Suprapubic skin (tissue), 4 donors: ENCODE data around the gene RB1. TPM values are rescaled to one million over a fixed set of nuclear protein-coding genes. Genes with fewer than 3 reads are reported as not detected.

ENCODE experiments used
- DNase-seq, 2 donors: peaks; one replicate each; pipeline ENCODE4 v3.0.0-alpha.2; 2019; ENCODE audit warnings: low spot score in 2 of 2
- H3K27ac ChIP-seq: fragments of 200-600 bp; sonication (generic); one replicate; pipeline ENCODE4 v1.5.1; 2019
- H3K27me3 ChIP-seq: fragments of 200-600 bp; sonication (generic); one replicate; pipeline ENCODE4 v1.5.1; 2019
- H3K36me3 ChIP-seq: fragments of 200-600 bp; sonication (generic); one replicate; pipeline ENCODE4 v1.5.1; 2019
- H3K4me1 ChIP-seq: fragments of 200-600 bp; sonication (generic); one replicate; pipeline ENCODE4 v1.5.1; 2019
- H3K4me3 ChIP-seq: fragments of 200-600 bp; sonication (generic); one replicate; pipeline ENCODE4 v1.5.1; 2019; ENCODE audit warnings: mild to moderate bottlenecking
- H3K9me3 ChIP-seq: fragments of 200-600 bp; sonication (generic); one replicate; pipeline ENCODE4 v1.5.1; 2019
- EP300 ChIP-seq: sonication (generic); formaldehyde crosslinking; IDR thresholded peaks from one replicate; pipeline ENCODE4 v1.6.1; 2017; ENCODE audit warnings: antibody characterized with exemption
- POLR2A ChIP-seq, 2 donors: fragments of 450-650 bp; IDR thresholded peaks; one replicate each; pipeline ENCODE4 v1.6.1; 2017; ENCODE audit warnings: antibody characterized with exemption in 2 of 2, mild to moderate bottlenecking in 2 of 2, moderate library complexity in 2 of 2
- POLR2AphosphoS5 ChIP-seq, 3 donors: sonication (generic); formaldehyde crosslinking; IDR thresholded peaks; one replicate each; pipeline ENCODE4 v1.6.1; 2017; ENCODE audit warnings: antibody characterized with exemption in 3 of 3
- WGBS: methylation state at CpG from one replicate; pipeline ENCODE4 v1.1.5; 2018; 5-methylcytosine and 5-hydroxymethylcytosine counted together
- total RNA-seq, 4 donors: library from RNA; depleted of rRNA; stranded (reverse); fragments of >200 nt; gene quantifications; one replicate each; pipeline ENCODE4 v1.1.0, GENCODE V29; 2016
- TF ChIP-seq, protein P1 (sequence below), 2 donors: fragments of 200-600 bp in 1 of 2; fragments of 450-650 bp in 1 of 2; sonication (generic) in 1 of 2; IDR thresholded peaks; one replicate each; pipeline ENCODE4 v1.5.1; 2016 to 2019; ENCODE audit warnings: antibody characterized with exemption in 2 of 2, mild to moderate bottlenecking in 1 of 2, moderate library complexity in 1 of 2

RB1 gene
- total RNA-seq, 4 donors from 2014 or later = 18.0 to 31.5 (median 20.7) TPM

DNA sequence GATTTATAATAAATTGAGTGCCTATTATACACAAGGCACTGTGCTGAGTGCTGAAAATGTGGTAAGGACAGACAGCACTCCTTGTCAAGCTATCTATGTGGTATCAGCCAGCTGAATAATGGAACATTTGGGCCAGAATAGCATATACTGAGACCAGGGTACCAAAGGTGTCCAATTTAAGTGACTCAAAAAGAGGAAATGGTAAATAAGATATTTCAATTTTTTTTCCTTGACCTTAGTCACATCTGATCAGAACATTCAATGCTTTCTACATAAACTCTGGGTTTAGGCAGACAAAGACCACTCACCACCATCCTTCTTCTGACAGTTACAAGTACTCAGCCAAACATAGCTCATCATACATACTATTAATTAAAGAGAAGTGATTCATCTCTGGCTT, 186.1 kb downstream of the RB1 start:
- Histone ChIP-seq H3K36me3 (no peaks in the 10 kb centered on the region), H3K4me1 (peaks cover 39% of the 10 kb centered on the region), H3K27me3 (no peaks in the 10 kb centered on the region), H3K4me3 (no peak overlapping the region), H3K27ac (no peak overlapping the region), H3K9me3 (no peaks in the 10 kb centered on the region)
- TF ChIP-seq POLR2AphosphoS5 (IDR thresholded peaks at IDR 0.05) (no peak), EP300 (no peak), POLR2A (IDR thresholded peaks at IDR 0.05) (no peak)
- TF ChIP-seq, protein P1, sequence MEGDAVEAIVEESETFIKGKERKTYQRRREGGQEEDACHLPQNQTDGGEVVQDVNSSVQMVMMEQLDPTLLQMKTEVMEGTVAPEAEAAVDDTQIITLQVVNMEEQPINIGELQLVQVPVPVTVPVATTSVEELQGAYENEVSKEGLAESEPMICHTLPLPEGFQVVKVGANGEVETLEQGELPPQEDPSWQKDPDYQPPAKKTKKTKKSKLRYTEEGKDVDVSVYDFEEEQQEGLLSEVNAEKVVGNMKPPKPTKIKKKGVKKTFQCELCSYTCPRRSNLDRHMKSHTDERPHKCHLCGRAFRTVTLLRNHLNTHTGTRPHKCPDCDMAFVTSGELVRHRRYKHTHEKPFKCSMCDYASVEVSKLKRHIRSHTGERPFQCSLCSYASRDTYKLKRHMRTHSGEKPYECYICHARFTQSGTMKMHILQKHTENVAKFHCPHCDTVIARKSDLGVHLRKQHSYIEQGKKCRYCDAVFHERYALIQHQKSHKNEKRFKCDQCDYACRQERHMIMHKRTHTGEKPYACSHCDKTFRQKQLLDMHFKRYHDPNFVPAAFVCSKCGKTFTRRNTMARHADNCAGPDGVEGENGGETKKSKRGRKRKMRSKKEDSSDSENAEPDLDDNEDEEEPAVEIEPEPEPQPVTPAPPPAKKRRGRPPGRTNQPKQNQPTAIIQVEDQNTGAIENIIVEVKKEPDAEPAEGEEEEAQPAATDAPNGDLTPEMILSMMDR (IDR thresholded peaks at IDR 0.05) = no peak
- DNase-seq = no peak

DNA sequence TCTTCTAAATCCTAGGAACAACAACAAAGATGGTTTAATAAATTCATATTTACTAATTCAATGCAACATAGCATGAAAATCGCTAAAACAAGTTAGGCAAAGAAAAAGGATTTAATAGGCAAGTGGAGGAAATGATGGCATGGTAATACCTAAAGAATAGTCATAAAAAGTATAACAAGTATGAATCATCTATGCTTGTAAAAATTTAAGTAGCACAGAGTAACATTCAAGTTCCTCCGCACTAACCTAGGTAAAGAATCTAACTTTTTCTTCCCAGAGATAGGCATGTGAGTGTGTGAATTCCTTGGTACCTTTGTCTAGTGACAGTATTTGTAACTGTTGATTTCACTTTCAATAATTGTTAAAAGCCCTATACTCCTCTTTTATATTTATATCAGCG, 186.7 kb downstream of the RB1 start:
- no peaks in the 10 kb centered on the region for H3K9me3 ChIP-seq
- no peak for DNase-seq
- no peaks in the 10 kb centered on the region for H3K27me3 ChIP-seq
- H3K4me3 ChIP-seq = no peak overlapping the region
- H3K27ac ChIP-seq = no peak overlapping the region
- TF ChIP-seq POLR2AphosphoS5 (IDR thresholded peaks at IDR 0.05) (no peak), POLR2A (IDR thresholded peaks at IDR 0.05) (no peak), EP300 (no peak)
- TF ChIP-seq, protein P1 (IDR thresholded peaks at IDR 0.05) = no peak
- 92% methylated on average over 3 of the region's 3 CpGs for WGBS
- peaks cover 37% of the 10 kb centered on the region for H3K4me1 ChIP-seq
- H3K36me3 ChIP-seq = no peaks in the 10 kb centered on the region

DNA sequence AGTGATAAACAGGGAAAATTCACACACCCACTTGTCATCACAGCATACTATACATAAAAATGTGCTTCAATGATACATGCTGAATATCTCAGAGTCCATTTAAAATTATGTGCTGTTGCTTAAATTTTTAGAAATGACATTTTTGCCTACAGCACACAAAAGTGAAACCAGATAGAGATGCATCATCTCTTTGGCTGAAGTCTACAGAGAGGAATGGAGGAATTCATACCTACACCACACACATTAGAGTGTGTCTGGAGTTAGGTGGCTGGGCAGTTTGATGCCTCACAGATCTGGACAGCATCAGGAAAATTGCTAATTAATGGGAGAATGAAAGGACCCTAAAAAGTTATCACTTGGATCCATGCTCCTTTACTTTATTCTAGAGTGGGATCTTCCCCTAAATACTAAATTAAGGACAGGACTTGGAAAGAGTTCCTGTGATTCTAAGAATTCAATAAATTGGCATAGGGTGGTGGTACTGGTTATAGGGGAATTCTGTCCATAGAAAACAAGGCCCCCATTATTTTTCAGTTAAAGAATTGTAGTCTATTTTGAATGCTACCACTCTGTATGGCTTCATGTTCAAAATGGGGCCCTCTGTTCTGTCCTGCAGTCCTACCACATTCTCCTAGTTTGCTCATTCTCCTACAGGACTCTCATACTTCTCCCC, 188.0 kb downstream of the RB1 start:
- Histone ChIP-seq H3K36me3 (no peaks in the 10 kb centered on the region), H3K4me3 (no peak overlapping the region), H3K4me1 (peaks cover 34% of the 10 kb centered on the region), H3K27me3 (no peaks in the 10 kb centered on the region), H3K9me3 (no peaks in the 10 kb centered on the region), H3K27ac (peak overlapping the region; percentile 59)
- no peak for DNase-seq
- TF ChIP-seq EP300 (no peak), POLR2AphosphoS5 (IDR thresholded peaks at IDR 0.05) (no peak), POLR2A (IDR thresholded peaks at IDR 0.05) (no peak)
- TF ChIP-seq, protein P1 (IDR thresholded peaks at IDR 0.05) = no peak

DNA sequence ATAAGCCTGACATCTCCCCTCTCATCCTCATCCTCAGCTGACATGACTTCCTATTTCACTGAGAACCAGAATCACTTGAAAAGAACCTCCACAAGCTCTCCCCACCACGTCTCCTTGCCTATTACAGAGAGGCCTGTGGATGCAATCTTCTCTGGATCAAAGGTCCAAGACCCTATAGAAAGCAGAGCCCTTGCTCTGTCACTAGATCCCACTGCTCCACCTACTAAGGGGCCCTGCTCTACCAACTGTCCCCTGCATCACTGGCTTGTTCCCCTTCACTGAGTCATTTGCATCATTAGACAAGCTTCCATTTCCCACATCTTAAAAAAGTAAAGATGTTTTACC, 188.5 kb downstream of the RB1 start:
- no peaks in the 10 kb centered on the region for H3K36me3 ChIP-seq
- H3K27me3 ChIP-seq = no peaks in the 10 kb centered on the region
- no peak for DNase-seq
- no peaks in the 10 kb centered on the region for H3K9me3 ChIP-seq
- H3K27ac ChIP-seq = peak overlapping the region; percentile 59
- WGBS = 46% methylated on average over 1 of the region's 1 CpG
- peak overlapping the region; percentile 41 for H3K4me3 ChIP-seq
- TF ChIP-seq EP300 = no peak
- TF ChIP-seq, protein P1 (IDR thresholded peaks at IDR 0.05) = no peak
- TF ChIP-seq POLR2AphosphoS5 (IDR thresholded peaks at IDR 0.05) = no peak
- no peak for TF ChIP-seq POLR2A (IDR thresholded peaks at IDR 0.05)
- peaks cover 37% of the 10 kb centered on the region for H3K4me1 ChIP-seq

DNA sequence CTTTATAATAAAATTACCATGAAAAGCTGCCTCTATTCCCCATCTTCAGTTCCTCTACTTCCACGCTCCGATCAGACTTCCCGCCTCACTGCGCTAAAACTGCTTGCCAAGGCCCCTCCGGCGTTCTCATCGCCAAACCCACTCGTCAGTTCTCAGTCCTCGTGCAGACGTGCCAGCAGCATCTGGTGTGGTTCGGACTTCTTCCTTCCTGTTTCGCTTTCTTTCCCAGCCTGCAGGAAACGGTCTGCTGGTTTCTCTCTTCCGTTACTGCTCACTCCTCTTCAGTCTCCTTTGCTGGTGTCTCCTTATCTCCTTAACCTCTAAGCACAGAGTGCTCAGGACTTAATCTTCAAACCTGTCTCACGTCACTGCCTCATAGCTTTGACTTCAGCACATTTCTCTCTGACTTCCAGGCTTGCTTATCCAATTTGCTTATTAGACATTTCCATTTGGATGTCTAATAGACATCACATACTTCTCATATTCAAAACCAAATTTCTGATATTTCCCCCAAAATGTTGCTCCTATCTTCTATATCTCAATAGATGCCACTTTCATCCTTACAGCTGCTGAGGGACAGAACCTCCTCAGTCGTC, 189.0 kb downstream of the RB1 start:
- Histone ChIP-seq H3K27ac (peak overlapping the region; percentile 59), H3K36me3 (no peaks in the 10 kb centered on the region), H3K4me3 (peak overlapping the region; percentile 41), H3K4me1 (peaks cover 37% of the 10 kb centered on the region), H3K27me3 (no peaks in the 10 kb centered on the region), H3K9me3 (no peaks in the 10 kb centered on the region)
- DNase-seq = peak; percentile 88 to 89
- 29% methylated on average over 16 of the region's 16 CpGs for WGBS
- no peak for TF ChIP-seq POLR2A (IDR thresholded peaks at IDR 0.05)
- peak in 1 of 3 donors; percentile 45 for TF ChIP-seq POLR2AphosphoS5 (IDR thresholded peaks at IDR 0.05)
